H9 (cell line): ENCODE data around the gene FGF6. TPM values are rescaled to one million over a fixed set of nuclear protein-coding genes. Genes with fewer than 3 reads are reported as not detected.

Source experiments
- DNase-seq: peaks from one replicate; pipeline ENCODE4 v3.0.0-alpha.2; 2017
- H2AFZ ChIP-seq: one replicate; pipeline ENCODE4 v1.6.1; 2013; ENCODE audit warnings: mild to moderate bottlenecking, low read length, control low read depth, moderate library complexity
- H2AK5ac ChIP-seq: 2 replicates; pipeline ENCODE4 v1.6.1; 2013; ENCODE audit warnings: low read length, control low read depth, mixed read lengths; ENCODE audit not compliant: insufficient read length
- H2BK120ac ChIP-seq: one replicate; pipeline ENCODE4 v1.6.1; 2013; ENCODE audit warnings: low read depth, mild to moderate bottlenecking, low read length, control low read depth, inconsistent platforms; ENCODE audit not compliant: poor library complexity, severe bottlenecking
- H2BK12ac ChIP-seq: 2 replicates; pipeline ENCODE4 v1.6.1; 2013; ENCODE audit warnings: low read length, control low read depth, mixed read lengths, low read depth; ENCODE audit not compliant: insufficient read length
- H2BK15ac ChIP-seq: 2 replicates; pipeline ENCODE4 v1.6.1; 2013; ENCODE audit warnings: low read depth, low read length, control low read depth
- H2BK20ac ChIP-seq: one replicate; pipeline ENCODE4 v1.6.1; 2013; ENCODE audit warnings: low read depth, mild to moderate bottlenecking, low read length, control low read depth, inconsistent platforms; ENCODE audit not compliant: poor library complexity, severe bottlenecking
- H2BK5ac ChIP-seq: 2 replicates; pipeline ENCODE4 v1.6.1; 2013; ENCODE audit warnings: low read length, control low read depth, mixed read lengths; ENCODE audit not compliant: insufficient read length
- H3K14ac ChIP-seq: 2 replicates; pipeline ENCODE4 v1.6.1; 2013; ENCODE audit warnings: low read length, control low read depth; ENCODE audit not compliant: insufficient read depth
- H3K18ac ChIP-seq: 2 replicates; pipeline ENCODE4 v1.6.1; 2013; ENCODE audit warnings: low read depth, mild to moderate bottlenecking, mixed read lengths, low read length, control low read depth; ENCODE audit not compliant: insufficient read length
- H3K23ac ChIP-seq: 2 replicates; pipeline ENCODE4 v1.6.1; 2013; ENCODE audit warnings: low read length, control low read depth, mixed read lengths, low read depth; ENCODE audit not compliant: insufficient read length
- H3K23me2 ChIP-seq: 2 replicates; pipeline ENCODE4 v1.6.1; 2013; ENCODE audit warnings: low read depth, mild to moderate bottlenecking, mixed read lengths, low read length, control low read depth; ENCODE audit not compliant: insufficient read length, poor library complexity, severe bottlenecking
- H3K27ac ChIP-seq: 2 replicates; pipeline ENCODE4 v1.5.1; 2013; ENCODE audit warnings: low read length, control low read depth, mixed read lengths, low read depth; ENCODE audit not compliant: insufficient read length
- H3K27me3 ChIP-seq: 2 replicates; pipeline ENCODE4 v1.6.1; 2013; ENCODE audit warnings: low read length, control low read depth, inconsistent platforms; ENCODE audit not compliant: insufficient read depth
- H3K4ac ChIP-seq: 2 replicates; pipeline ENCODE4 v1.6.1; 2013; ENCODE audit warnings: low read depth, mild to moderate bottlenecking, control low read depth, inconsistent platforms, low read length, moderate library complexity
- H3K4me1 ChIP-seq: 2 replicates; pipeline ENCODE4 v1.6.1; 2013; ENCODE audit warnings: low read length, control low read depth, inconsistent platforms; ENCODE audit not compliant: insufficient read depth
- H3K4me2 ChIP-seq: 2 replicates; pipeline ENCODE4 v1.6.1; 2013; ENCODE audit warnings: low read length, control low read depth, mixed read lengths; ENCODE audit not compliant: insufficient read length, insufficient read depth
- H3K56ac ChIP-seq: 2 replicates; pipeline ENCODE4 v1.6.1; 2013; ENCODE audit warnings: low read depth, mild to moderate bottlenecking, mixed read lengths, low read length, control low read depth; ENCODE audit not compliant: insufficient read length
- H3K79me1 ChIP-seq: 2 replicates; pipeline ENCODE4 v1.6.1; 2013; ENCODE audit warnings: low read depth, mild to moderate bottlenecking, moderate library complexity, low read length, control low read depth, inconsistent platforms; ENCODE audit not compliant: insufficient read depth, poor library complexity, severe bottlenecking
- H3K79me2 ChIP-seq: 2 replicates; pipeline ENCODE4 v1.6.1; 2013; ENCODE audit warnings: low read length, control low read depth, inconsistent platforms; ENCODE audit not compliant: insufficient read depth
- H3K9ac ChIP-seq: 2 replicates; pipeline ENCODE4 v1.6.1; 2013; ENCODE audit warnings: low read length, control low read depth, mixed read lengths; ENCODE audit not compliant: insufficient read length; ENCODE audit errors: extremely low read depth
- H3K9me3 ChIP-seq: one replicate; pipeline ENCODE4 v1.6.1; 2013; ENCODE audit warnings: low read depth, low read length, inconsistent platforms; ENCODE audit not compliant: control insufficient read depth
- H3T11ph ChIP-seq: one replicate; pipeline ENCODE4 v1.6.1; 2013; ENCODE audit warnings: mild to moderate bottlenecking, low read length, control low read depth, inconsistent platforms
- H4K20me1 ChIP-seq: one replicate; pipeline ENCODE4 v1.6.1; 2013; ENCODE audit not compliant: control insufficient read depth, insufficient read length, insufficient read depth
- H4K5ac ChIP-seq: 2 replicates; pipeline ENCODE4 v1.6.1; 2013; ENCODE audit warnings: low read depth, mild to moderate bottlenecking, mixed read lengths, low read length, control low read depth; ENCODE audit not compliant: insufficient read length
- H4K8ac ChIP-seq: replicated peaks from 2 replicates; pipeline ENCODE4 v1.6.1; 2013; ENCODE audit warnings: low read length, control low read depth, mixed read lengths, low read depth; ENCODE audit not compliant: insufficient read length
- H4K91ac ChIP-seq: 2 replicates; pipeline ENCODE4 v1.6.1; 2013; ENCODE audit warnings: low read depth, mild to moderate bottlenecking, moderate library complexity, mixed read lengths, low read length, control low read depth; ENCODE audit not compliant: insufficient read length
- H3K27ac Mint-ChIP-seq, 3 experiments: 2 replicates in 2 of 3; 3 replicates in 1 of 3; pipeline ENCODE4 v1.8.0; 2020 to 2021; ENCODE audit warnings: mixed read lengths in 3 of 3, mild to moderate bottlenecking in 1 of 3, moderate library complexity in 1 of 3
- H3K27me3 Mint-ChIP-seq: 2 replicates; pipeline ENCODE4 v1.8.0; 2021; ENCODE audit warnings: low read depth, mild to moderate bottlenecking, moderate library complexity, mixed read lengths
- H3K36me3 Mint-ChIP-seq, 3 experiments: 2 replicates in 2 of 3; 3 replicates in 1 of 3; pipeline ENCODE4 v1.8.0; 2020 to 2021; ENCODE audit warnings: low read depth in 3 of 3, mixed read lengths in 3 of 3; ENCODE audit not compliant: insufficient read depth in 1 of 3
- H3K4me1 Mint-ChIP-seq, 2 experiments: 2 replicates each; pipeline ENCODE4 v1.8.0; 2020; ENCODE audit warnings: mixed read lengths in 2 of 2
- H3K4me3 Mint-ChIP-seq, 2 experiments: 2 replicates in 1 of 2; 3 replicates in 1 of 2; pipeline ENCODE4 v1.8.0; 2020 to 2021; ENCODE audit warnings: mild to moderate bottlenecking in 2 of 2, mixed read lengths in 2 of 2, moderate library complexity in 1 of 2
- H3K9me3 Mint-ChIP-seq, 2 experiments: 2 replicates in 1 of 2; 3 replicates in 1 of 2; pipeline ENCODE4 v1.8.0; 2020; ENCODE audit warnings: mild to moderate bottlenecking in 2 of 2, mixed read lengths in 2 of 2, moderate library complexity in 1 of 2
- WGBS: extraction: QIAGEN DNeasy Blood & Tissue Kit; methylation state at CpG from one replicate; pipeline ENCODE4 v1.1.7; 2013; ENCODE audit warnings: missing lambda C conversion rate, low lambda C conversion rate, mixed read lengths; ENCODE audit not compliant: insufficient read length; ENCODE audit errors: extremely low coverage; 5-methylcytosine and 5-hydroxymethylcytosine counted together
- total RNA-seq: library from RNA; stranded (reverse); gene quantifications from 2 replicates; pipeline ENCODE4 v1.2.1, GENCODE V29; 2021
- TF ChIP-seq, protein P1 (sequence below): fragments of 200-600 bp; sonication (generic); conservative IDR thresholded peaks from 3 replicates; pipeline ENCODE4 v1.8.0; 2021; ENCODE audit warnings: antibody characterized with exemption, mild to moderate bottlenecking

FGF6 gene
- total RNA-seq, 1 experiment from 2014 or later: not detected

DNA sequence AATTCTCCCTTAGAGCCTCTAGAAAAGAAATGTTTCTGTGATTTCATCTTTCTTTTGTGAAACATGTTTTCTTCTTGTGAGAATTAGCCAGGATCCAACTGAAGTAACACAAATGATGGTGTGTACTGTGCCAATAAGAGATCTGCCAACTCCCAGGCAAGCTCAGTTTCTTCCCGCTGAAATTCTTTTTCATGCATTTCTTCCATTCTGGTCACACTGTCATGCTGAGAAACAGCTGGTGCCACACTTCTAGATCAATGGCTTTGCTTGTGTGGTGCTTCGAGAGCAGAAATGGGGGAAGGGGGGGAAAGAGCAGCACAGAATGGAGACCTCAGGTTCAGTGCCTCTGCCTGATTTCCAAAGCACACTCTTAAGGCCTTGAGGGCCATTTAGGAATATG is 41.4 kb upstream of the FGF6 start:
- no peak overlapping the region for H3K4me2 ChIP-seq
- H3K27me3 ChIP-seq: no peaks in the 10 kb centered on the region
- no peak overlapping the region for H3T11ph ChIP-seq
- DNase-seq: no peak
- H2AFZ ChIP-seq: no peak overlapping the region
- H2BK120ac ChIP-seq: no peak overlapping the region
- no peak overlapping the region for H4K5ac ChIP-seq
- no peaks in the 10 kb centered on the region for H4K20me1 ChIP-seq
- no peak overlapping the region for H2BK15ac ChIP-seq
- H3K27ac Mint-ChIP-seq: peak overlapping the region in 1 of 3 experiments; percentile 31; a peak in 1 of 7 replicates
- H2AK5ac ChIP-seq: no peak overlapping the region
- no peak overlapping the region for H3K9ac ChIP-seq
- H3K9me3 Mint-ChIP-seq: no peaks in the 10 kb centered on the region
- no peak overlapping the region for H4K8ac ChIP-seq
- no peak overlapping the region for H3K27ac ChIP-seq
- no peak overlapping the region for H3K56ac ChIP-seq
- H3K23ac ChIP-seq: no peak overlapping the region
- H2BK20ac ChIP-seq: no peak overlapping the region
- TF ChIP-seq, protein P1, sequence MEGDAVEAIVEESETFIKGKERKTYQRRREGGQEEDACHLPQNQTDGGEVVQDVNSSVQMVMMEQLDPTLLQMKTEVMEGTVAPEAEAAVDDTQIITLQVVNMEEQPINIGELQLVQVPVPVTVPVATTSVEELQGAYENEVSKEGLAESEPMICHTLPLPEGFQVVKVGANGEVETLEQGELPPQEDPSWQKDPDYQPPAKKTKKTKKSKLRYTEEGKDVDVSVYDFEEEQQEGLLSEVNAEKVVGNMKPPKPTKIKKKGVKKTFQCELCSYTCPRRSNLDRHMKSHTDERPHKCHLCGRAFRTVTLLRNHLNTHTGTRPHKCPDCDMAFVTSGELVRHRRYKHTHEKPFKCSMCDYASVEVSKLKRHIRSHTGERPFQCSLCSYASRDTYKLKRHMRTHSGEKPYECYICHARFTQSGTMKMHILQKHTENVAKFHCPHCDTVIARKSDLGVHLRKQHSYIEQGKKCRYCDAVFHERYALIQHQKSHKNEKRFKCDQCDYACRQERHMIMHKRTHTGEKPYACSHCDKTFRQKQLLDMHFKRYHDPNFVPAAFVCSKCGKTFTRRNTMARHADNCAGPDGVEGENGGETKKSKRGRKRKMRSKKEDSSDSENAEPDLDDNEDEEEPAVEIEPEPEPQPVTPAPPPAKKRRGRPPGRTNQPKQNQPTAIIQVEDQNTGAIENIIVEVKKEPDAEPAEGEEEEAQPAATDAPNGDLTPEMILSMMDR: no peak
- no peak overlapping the region for H3K4me3 Mint-ChIP-seq
- no peak overlapping the region for H3K18ac ChIP-seq
- H3K9me3 ChIP-seq: no peaks in the 10 kb centered on the region
- no peak overlapping the region for H2BK12ac ChIP-seq
- H4K91ac ChIP-seq: no peak overlapping the region
- H3K23me2 ChIP-seq: no peaks in the 10 kb centered on the region
- H3K79me1 ChIP-seq: no peaks in the 10 kb centered on the region
- H3K79me2 ChIP-seq: no peaks in the 10 kb centered on the region
- peaks cover 31 to 39% of the 10 kb centered on the region in 2 experiments for H3K4me1 Mint-ChIP-seq
- no peak overlapping the region for H2BK5ac ChIP-seq
- H3K4ac ChIP-seq: no peak overlapping the region
- H3K36me3 Mint-ChIP-seq: peaks cover 3 to 19% (median 11%) of the 10 kb centered on the region in 3 experiments
- no peaks in the 10 kb centered on the region; the same call in 1 of the 2 replicates for H3K27me3 Mint-ChIP-seq
- no CpG with 5 or more reads among the region's 2 CpGs for WGBS
- no peak overlapping the region for H3K14ac ChIP-seq
- no peaks in the 10 kb centered on the region for H3K4me1 ChIP-seq
